ENCODE data around the gene DIDO1. TPM values are rescaled to one million over a fixed set of nuclear protein-coding genes. Genes with fewer than 3 reads are reported as not detected.
"Not testable (repeated sequence)": the region's sequence is repeated elsewhere in the genome, so short reads cannot be mapped to it uniquely, and the experiment has no call there.

DIDO1 gene
- total RNA-seq, 1 donor from 2014 or later, result 58.1 TPM

- Mint-ChIP-seq H3K27ac (peak overlapping the region; percentile 47), H3K9me3 (no peaks in the 10 kb centered on the region), H3K4me3 (no peak overlapping the region), H3K27me3 (no peaks in the 10 kb centered on the region), H3K36me3 (peaks cover 11% of the 10 kb centered on the region), H3K4me1 (ENCODE audit: unreplicated experiment) (peaks cover 8% of the 10 kb centered on the region)
- DNase-seq (ENCODE audit: extremely low spot score, unreplicated experiment), result no peak
- TF ChIP-seq, protein P1, sequence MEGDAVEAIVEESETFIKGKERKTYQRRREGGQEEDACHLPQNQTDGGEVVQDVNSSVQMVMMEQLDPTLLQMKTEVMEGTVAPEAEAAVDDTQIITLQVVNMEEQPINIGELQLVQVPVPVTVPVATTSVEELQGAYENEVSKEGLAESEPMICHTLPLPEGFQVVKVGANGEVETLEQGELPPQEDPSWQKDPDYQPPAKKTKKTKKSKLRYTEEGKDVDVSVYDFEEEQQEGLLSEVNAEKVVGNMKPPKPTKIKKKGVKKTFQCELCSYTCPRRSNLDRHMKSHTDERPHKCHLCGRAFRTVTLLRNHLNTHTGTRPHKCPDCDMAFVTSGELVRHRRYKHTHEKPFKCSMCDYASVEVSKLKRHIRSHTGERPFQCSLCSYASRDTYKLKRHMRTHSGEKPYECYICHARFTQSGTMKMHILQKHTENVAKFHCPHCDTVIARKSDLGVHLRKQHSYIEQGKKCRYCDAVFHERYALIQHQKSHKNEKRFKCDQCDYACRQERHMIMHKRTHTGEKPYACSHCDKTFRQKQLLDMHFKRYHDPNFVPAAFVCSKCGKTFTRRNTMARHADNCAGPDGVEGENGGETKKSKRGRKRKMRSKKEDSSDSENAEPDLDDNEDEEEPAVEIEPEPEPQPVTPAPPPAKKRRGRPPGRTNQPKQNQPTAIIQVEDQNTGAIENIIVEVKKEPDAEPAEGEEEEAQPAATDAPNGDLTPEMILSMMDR (conservative IDR thresholded peaks at IDR 0.05), result no peak
Measured at GRCh38 chr20:62850333-62850974, 75.9 kb downstream of the DIDO1 start.

DNA sequence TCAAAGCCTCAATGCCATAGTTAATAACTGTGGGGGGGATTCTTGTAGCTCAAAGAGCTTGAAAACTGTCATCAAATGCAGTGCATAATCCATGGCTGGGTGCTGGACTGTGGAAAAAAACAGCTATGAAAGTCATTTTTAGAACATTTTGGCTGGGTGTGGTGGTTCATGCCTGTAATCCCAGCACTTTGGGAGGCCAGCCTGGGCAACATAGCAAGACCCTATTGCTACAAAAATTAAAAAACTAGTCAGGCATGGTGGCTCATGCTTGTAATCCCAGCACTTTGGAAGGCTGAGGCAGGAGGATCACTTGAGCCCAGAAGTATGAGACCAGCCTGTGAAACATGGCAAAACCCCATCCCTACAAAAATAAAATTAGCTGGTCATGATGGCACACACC lies 76.9 kb downstream of the DIDO1 start:
- Mint-ChIP-seq H3K4me1 (ENCODE audit: unreplicated experiment) (peaks cover 8% of the 10 kb centered on the region), H3K27me3 (no peaks in the 10 kb centered on the region), H3K9me3 (no peaks in the 10 kb centered on the region), H3K36me3 (peaks cover 8% of the 10 kb centered on the region), H3K27ac (no peak overlapping the region), H3K4me3 (no peak overlapping the region)
- TF ChIP-seq, protein P1 (conservative IDR thresholded peaks at IDR 0.05), result no peak
- no peak for DNase-seq (ENCODE audit: extremely low spot score, unreplicated experiment)

DNA sequence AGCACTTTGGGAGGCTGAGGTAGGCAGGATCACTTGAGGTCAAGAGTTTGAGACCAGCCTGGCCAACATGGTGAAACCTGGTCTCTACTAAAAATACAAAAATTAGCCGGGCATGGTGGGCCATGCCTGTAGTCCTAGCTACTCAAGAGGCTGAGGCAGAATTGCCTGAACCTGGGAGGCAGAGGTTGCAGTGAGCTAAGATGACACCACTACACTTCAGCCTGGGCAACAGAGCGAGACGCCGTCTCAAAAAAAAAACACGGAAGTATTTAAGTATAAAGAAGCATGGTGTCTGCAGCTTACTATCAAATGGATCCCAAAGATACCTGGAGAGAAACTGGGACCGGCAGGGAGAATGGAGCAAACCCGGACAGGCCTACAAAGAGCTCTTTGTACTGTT lies 77.4 kb downstream of the DIDO1 start:
- not testable (repeated sequence) for H3K36me3 Mint-ChIP-seq; H3K9me3 Mint-ChIP-seq; H3K4me3 Mint-ChIP-seq; H3K27me3 Mint-ChIP-seq; H3K4me1 Mint-ChIP-seq (ENCODE audit: unreplicated experiment); H3K27ac Mint-ChIP-seq; DNase-seq (ENCODE audit: extremely low spot score, unreplicated experiment)

- Mint-ChIP-seq H3K4me3 (no peak overlapping the region), H3K27me3 (no peaks in the 10 kb centered on the region), H3K9me3 (no peaks in the 10 kb centered on the region), H3K36me3 (peaks cover 5% of the 10 kb centered on the region), H3K27ac (no peak overlapping the region), H3K4me1 (ENCODE audit: unreplicated experiment) (peaks cover 13% of the 10 kb centered on the region)
- TF ChIP-seq, protein P1 (conservative IDR thresholded peaks at IDR 0.05), result no peak
- no peak for DNase-seq (ENCODE audit: extremely low spot score, unreplicated experiment)
Measured at GRCh38 chr20:62846166-62846890, 80.0 kb downstream of the DIDO1 start.

DNA sequence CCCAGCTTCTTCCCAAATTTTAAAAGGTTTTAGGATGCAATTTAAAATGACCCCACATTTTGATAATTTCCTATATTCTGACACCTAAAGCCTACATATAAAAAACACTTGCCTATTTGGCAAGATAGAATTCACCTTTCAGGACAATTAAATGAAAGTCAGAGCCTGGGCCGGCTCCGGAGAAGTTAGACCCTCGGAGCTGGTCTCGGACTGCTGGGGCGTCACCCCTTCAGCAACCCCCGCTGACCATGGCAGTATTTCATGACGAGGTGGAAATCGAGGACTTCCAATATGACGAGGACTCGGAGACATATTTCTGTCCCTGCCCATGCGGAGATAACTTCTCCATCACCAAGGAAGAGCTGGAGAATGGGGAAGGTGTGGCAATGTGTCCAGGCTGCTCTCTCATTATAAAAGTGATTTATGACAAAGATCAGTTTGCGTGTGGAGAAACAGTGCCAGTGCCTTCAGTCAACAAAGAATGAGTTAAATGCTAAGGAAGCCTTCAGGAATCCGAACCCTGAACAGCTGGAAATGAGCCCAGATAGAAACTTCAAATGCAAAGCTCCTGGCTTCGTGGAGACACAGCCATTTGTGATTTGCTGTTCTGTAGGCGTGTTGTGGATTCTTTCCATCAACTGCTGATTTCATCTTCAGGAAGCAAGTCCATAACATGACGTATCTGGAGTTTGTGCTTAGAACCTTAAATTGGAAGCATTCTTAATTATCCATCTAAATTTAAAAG lies 80.7 kb downstream of the DIDO1 start:
- no peaks in the 10 kb centered on the region for H3K9me3 Mint-ChIP-seq
- TF ChIP-seq, protein P1 (conservative IDR thresholded peaks at IDR 0.05), result no peak
- H3K27ac Mint-ChIP-seq, result no peak overlapping the region
- H3K27me3 Mint-ChIP-seq, result no peaks in the 10 kb centered on the region
- H3K4me1 Mint-ChIP-seq (ENCODE audit: unreplicated experiment), result peaks cover 17% of the 10 kb centered on the region
- DNase-seq (ENCODE audit: extremely low spot score, unreplicated experiment), result no peak
- H3K4me3 Mint-ChIP-seq, result no peak overlapping the region
- peaks cover 9% of the 10 kb centered on the region for H3K36me3 Mint-ChIP-seq

DNA sequence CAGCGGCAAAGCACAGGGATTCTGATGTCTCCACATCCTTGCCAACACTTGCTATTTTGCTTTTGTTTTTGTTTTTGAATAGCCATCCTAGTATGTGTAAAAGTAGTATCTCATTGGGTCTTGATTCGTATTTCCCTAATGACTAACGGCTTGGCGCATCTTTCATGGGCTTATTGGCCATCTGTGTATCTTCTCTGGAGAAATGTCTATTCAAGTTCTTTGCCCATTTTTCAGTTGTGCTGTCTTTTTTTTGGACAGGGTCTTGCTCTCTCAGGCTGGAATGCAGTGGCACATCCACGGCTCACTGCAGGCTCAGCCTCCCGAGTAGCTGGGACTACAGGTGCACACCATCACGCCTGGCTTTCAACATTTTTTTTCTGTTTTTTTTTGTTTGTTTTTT lies 82.1 kb downstream of the DIDO1 start:
- Mint-ChIP-seq H3K4me1 (ENCODE audit: unreplicated experiment) (peaks cover 17% of the 10 kb centered on the region), H3K27me3 (no peaks in the 10 kb centered on the region), H3K36me3 (peaks cover 4% of the 10 kb centered on the region), H3K27ac (no peak overlapping the region), H3K9me3 (no peaks in the 10 kb centered on the region), H3K4me3 (no peak overlapping the region)
- TF ChIP-seq, protein P1 (conservative IDR thresholded peaks at IDR 0.05), result no peak
- DNase-seq (ENCODE audit: extremely low spot score, unreplicated experiment), result no peak

Measured in type B pancreatic cell (in vitro differentiated cells).